Suprapubic skin (tissue), 4 donors: ENCODE results near the gene DUSP6. TPM values are rescaled to one million over a fixed set of nuclear protein-coding genes. Genes with fewer than 3 reads are reported as not detected.

Source experiments
- DNase-seq, 2 donors: peaks; one replicate each; pipeline ENCODE4 v3.0.0-alpha.2; 2019; ENCODE audit warnings: low spot score in 2 of 2
- H3K27ac ChIP-seq: fragments of 200-600 bp; sonication (generic); one replicate; pipeline ENCODE4 v1.5.1; 2019
- H3K27me3 ChIP-seq: fragments of 200-600 bp; sonication (generic); one replicate; pipeline ENCODE4 v1.5.1; 2019
- H3K36me3 ChIP-seq: fragments of 200-600 bp; sonication (generic); one replicate; pipeline ENCODE4 v1.5.1; 2019
- H3K4me1 ChIP-seq: fragments of 200-600 bp; sonication (generic); one replicate; pipeline ENCODE4 v1.5.1; 2019
- H3K4me3 ChIP-seq: fragments of 200-600 bp; sonication (generic); one replicate; pipeline ENCODE4 v1.5.1; 2019; ENCODE audit warnings: mild to moderate bottlenecking
- H3K9me3 ChIP-seq: fragments of 200-600 bp; sonication (generic); one replicate; pipeline ENCODE4 v1.5.1; 2019
- EP300 ChIP-seq: sonication (generic); formaldehyde crosslinking; IDR thresholded peaks from one replicate; pipeline ENCODE4 v1.6.1; 2017; ENCODE audit warnings: antibody characterized with exemption
- POLR2A ChIP-seq, 2 donors: fragments of 450-650 bp; IDR thresholded peaks; one replicate each; pipeline ENCODE4 v1.6.1; 2017; ENCODE audit warnings: antibody characterized with exemption in 2 of 2, mild to moderate bottlenecking in 2 of 2, moderate library complexity in 2 of 2
- POLR2AphosphoS5 ChIP-seq, 3 donors: sonication (generic); formaldehyde crosslinking; IDR thresholded peaks; one replicate each; pipeline ENCODE4 v1.6.1; 2017; ENCODE audit warnings: antibody characterized with exemption in 3 of 3
- WGBS: methylation state at CpG from one replicate; pipeline ENCODE4 v1.1.5; 2018; 5-methylcytosine and 5-hydroxymethylcytosine counted together
- total RNA-seq, 4 donors: library from RNA; depleted of rRNA; stranded (reverse); fragments of >200 nt; gene quantifications; one replicate each; pipeline ENCODE4 v1.1.0, GENCODE V29; 2016
- TF ChIP-seq, protein P1 (sequence below), 2 donors: fragments of 200-600 bp in 1 of 2; fragments of 450-650 bp in 1 of 2; sonication (generic) in 1 of 2; IDR thresholded peaks; one replicate each; pipeline ENCODE4 v1.5.1; 2016 to 2019; ENCODE audit warnings: antibody characterized with exemption in 2 of 2, mild to moderate bottlenecking in 1 of 2, moderate library complexity in 1 of 2

Gene DUSP6
- total RNA-seq, 4 donors from 2014 or later, result 50.8 to 69.2 (median 59.7) TPM

GRCh38 chr12:89351489-89352241 lies 636 bp downstream of the DUSP6 start:
- Histone ChIP-seq H3K36me3 (peaks cover 5% of the 10 kb centered on the region), H3K9me3 (no peaks in the 10 kb centered on the region), H3K4me1 (peaks cover 77% of the 10 kb centered on the region), H3K27me3 (no peaks in the 10 kb centered on the region), H3K4me3 (peak overlapping the region; percentile 94), H3K27ac (peak overlapping the region; percentile 99)
- peak in 2 of 3 donors; percentile 3 to 32 for TF ChIP-seq POLR2AphosphoS5 (IDR thresholded peaks at IDR 0.05)
- TF ChIP-seq, protein P1, sequence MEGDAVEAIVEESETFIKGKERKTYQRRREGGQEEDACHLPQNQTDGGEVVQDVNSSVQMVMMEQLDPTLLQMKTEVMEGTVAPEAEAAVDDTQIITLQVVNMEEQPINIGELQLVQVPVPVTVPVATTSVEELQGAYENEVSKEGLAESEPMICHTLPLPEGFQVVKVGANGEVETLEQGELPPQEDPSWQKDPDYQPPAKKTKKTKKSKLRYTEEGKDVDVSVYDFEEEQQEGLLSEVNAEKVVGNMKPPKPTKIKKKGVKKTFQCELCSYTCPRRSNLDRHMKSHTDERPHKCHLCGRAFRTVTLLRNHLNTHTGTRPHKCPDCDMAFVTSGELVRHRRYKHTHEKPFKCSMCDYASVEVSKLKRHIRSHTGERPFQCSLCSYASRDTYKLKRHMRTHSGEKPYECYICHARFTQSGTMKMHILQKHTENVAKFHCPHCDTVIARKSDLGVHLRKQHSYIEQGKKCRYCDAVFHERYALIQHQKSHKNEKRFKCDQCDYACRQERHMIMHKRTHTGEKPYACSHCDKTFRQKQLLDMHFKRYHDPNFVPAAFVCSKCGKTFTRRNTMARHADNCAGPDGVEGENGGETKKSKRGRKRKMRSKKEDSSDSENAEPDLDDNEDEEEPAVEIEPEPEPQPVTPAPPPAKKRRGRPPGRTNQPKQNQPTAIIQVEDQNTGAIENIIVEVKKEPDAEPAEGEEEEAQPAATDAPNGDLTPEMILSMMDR (IDR thresholded peaks at IDR 0.05), result no peak
- TF ChIP-seq EP300, result no peak
- peak; percentile 78 to 82 for DNase-seq
- WGBS, result 0% methylated on average over 29 of the region's 87 CpGs

- TF ChIP-seq EP300 (no peak), POLR2AphosphoS5 (IDR thresholded peaks at IDR 0.05) (no peak), POLR2A (IDR thresholded peaks at IDR 0.05) (no peak)
- TF ChIP-seq, protein P1 (IDR thresholded peaks at IDR 0.05), result no peak
- H3K4me3 ChIP-seq, result peak overlapping the region; percentile 94
- H3K36me3 ChIP-seq, result peaks cover 5% of the 10 kb centered on the region
- H3K4me1 ChIP-seq, result peaks cover 73% of the 10 kb centered on the region
- WGBS, result 9% methylated on average over 40 of the region's 51 CpGs
- DNase-seq, result peak in 1 of 2 donors; percentile 79
- no peaks in the 10 kb centered on the region for H3K9me3 ChIP-seq
- H3K27ac ChIP-seq, result peak overlapping the region; percentile 99
- no peaks in the 10 kb centered on the region for H3K27me3 ChIP-seq
Measured at GRCh38 chr12:89350630-89351488, 1.4 kb downstream of the DUSP6 start.

DNA sequence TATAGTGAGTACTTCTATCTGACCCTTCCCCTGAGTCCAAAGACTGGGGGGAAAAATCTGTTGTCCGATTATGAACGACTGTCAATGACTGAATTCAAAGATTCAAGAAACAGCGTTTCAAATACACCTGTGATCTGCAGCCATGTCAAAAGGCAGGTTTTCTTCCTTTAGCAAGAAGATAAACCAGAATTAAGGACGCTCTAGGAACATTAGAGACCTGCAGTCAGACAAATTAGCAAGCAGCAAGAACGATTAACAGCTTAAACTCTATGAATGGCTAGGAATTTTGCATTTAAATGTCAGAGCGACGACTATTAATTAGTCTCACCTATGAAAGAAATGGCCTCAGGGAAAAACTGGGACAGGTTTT lies 2.1 kb downstream of the DUSP6 start:
- no peaks in the 10 kb centered on the region for H3K27me3 ChIP-seq
- peak overlapping the region; percentile 94 for H3K4me3 ChIP-seq
- H3K36me3 ChIP-seq, result peaks cover 5% of the 10 kb centered on the region
- 37% methylated on average over 7 of the region's 7 CpGs for WGBS
- H3K27ac ChIP-seq, result peak overlapping the region; percentile 99
- TF ChIP-seq EP300, result no peak
- TF ChIP-seq POLR2AphosphoS5 (IDR thresholded peaks at IDR 0.05), result no peak
- no peak for TF ChIP-seq POLR2A (IDR thresholded peaks at IDR 0.05)
- TF ChIP-seq, protein P1 (IDR thresholded peaks at IDR 0.05), result no peak
- peaks cover 73% of the 10 kb centered on the region for H3K4me1 ChIP-seq
- H3K9me3 ChIP-seq, result no peaks in the 10 kb centered on the region
- no peak for DNase-seq

DNA sequence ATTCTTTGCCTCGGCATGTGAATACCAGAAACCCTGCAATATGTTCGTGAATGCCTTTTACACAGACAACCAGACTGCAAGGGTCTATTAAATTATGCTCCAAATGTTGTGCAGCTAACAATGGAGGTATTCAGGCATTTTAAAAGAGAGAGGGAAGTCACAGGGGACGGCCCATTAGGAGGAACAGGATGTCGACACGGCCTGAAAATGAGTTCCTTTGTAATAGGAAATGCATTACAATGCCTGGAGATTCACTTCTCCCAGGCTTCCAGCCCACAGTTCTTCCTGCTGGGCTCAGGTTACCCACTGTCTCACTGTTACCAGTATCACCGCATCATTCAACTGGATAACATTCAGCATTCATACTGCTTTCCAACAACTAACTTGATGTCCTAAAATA lies 2.5 kb downstream of the DUSP6 start:
- WGBS, result 33% methylated on average over 6 of the region's 6 CpGs
- H3K9me3 ChIP-seq, result no peaks in the 10 kb centered on the region
- H3K27ac ChIP-seq, result peak overlapping the region; percentile 99
- no peak for DNase-seq
- H3K27me3 ChIP-seq, result no peaks in the 10 kb centered on the region
- peaks cover 73% of the 10 kb centered on the region for H3K4me1 ChIP-seq
- H3K4me3 ChIP-seq, result peak overlapping the region; percentile 94
- peaks cover 5% of the 10 kb centered on the region for H3K36me3 ChIP-seq
- TF ChIP-seq POLR2A (IDR thresholded peaks at IDR 0.05) (no peak), EP300 (no peak), POLR2AphosphoS5 (IDR thresholded peaks at IDR 0.05) (no peak)
- TF ChIP-seq, protein P1 (IDR thresholded peaks at IDR 0.05), result no peak
